Neural progenitor cell (in vitro differentiated cells): Measurements from ENCODE around the gene SYMPK. TPM values are rescaled to one million over a fixed set of nuclear protein-coding genes. Genes with fewer than 3 reads are reported as not detected.
A peak's percentile ranks its signal among the peaks of the same experiment; 100 is the strongest.

Source experiments
- DNase-seq: peaks from one replicate; pipeline ENCODE4 v3.0.0-alpha.2; 2016; ENCODE audit warnings: low spot score
- H2AFZ ChIP-seq: fragments of 200-600 bp; sonication (generic); replicated peaks from 2 replicates; pipeline ENCODE4 v1.6.1; 2016; ENCODE audit warnings: antibody characterized with exemption
- H3F3A ChIP-seq: fragments of 200-600 bp; sonication (generic); 2 replicates; pipeline ENCODE4 v1.6.1; 2016; ENCODE audit warnings: antibody characterized with exemption, low read depth
- H3K27ac ChIP-seq: fragments of 200-600 bp; sonication (generic); 2 replicates; pipeline ENCODE4 v1.5.1; 2016; ENCODE audit warnings: mild to moderate bottlenecking
- H3K27me3 ChIP-seq: fragments of 200-600 bp; sonication (generic); 2 replicates; pipeline ENCODE4 v1.6.1; 2016; ENCODE audit warnings: mild to moderate bottlenecking, moderate library complexity
- H3K36me3 ChIP-seq: fragments of 200-600 bp; sonication (generic); 2 replicates; pipeline ENCODE4 v1.5.1; 2016
- H3K4me1 ChIP-seq: fragments of 200-600 bp; sonication (generic); 2 replicates; pipeline ENCODE4 v1.6.1; 2016; ENCODE audit warnings: mixed run types
- H3K4me2 ChIP-seq: fragments of 200-600 bp; sonication (generic); 2 replicates; pipeline ENCODE4 v1.6.1; 2016
- H3K4me3 ChIP-seq: fragments of 200-600 bp; sonication (generic); 2 replicates; pipeline ENCODE4 v1.5.1; 2016
- H3K79me2 ChIP-seq: fragments of 200-600 bp; sonication (generic); 2 replicates; pipeline ENCODE4 v1.6.1; 2016; ENCODE audit warnings: low read depth
- H3K9ac ChIP-seq: fragments of 200-600 bp; sonication (generic); 2 replicates; pipeline ENCODE4 v1.6.1; 2016
- H3K9me3 ChIP-seq: fragments of 200-600 bp; sonication (generic); 2 replicates; pipeline ENCODE4 v1.5.1; 2016; ENCODE audit warnings: low read depth
- H4K20me1 ChIP-seq: fragments of 200-600 bp; sonication (generic); 2 replicates; pipeline ENCODE4 v1.6.1; 2016; ENCODE audit warnings: low read depth
- H3K27ac Mint-ChIP-seq: 3 replicates; pipeline ENCODE4 v1.8.0; 2021; ENCODE audit warnings: mixed read lengths
- H3K27me3 Mint-ChIP-seq: 2 replicates; pipeline ENCODE4 v1.8.0; 2022; ENCODE audit warnings: low read depth, mild to moderate bottlenecking, inconsistent platforms, moderate library complexity, mixed read lengths; ENCODE audit not compliant: insufficient read depth
- H3K36me3 Mint-ChIP-seq: 3 replicates; pipeline ENCODE4 v1.8.0; 2021; ENCODE audit warnings: mixed read lengths
- H3K4me1 Mint-ChIP-seq: 3 replicates; pipeline ENCODE4 v1.8.0; 2021; ENCODE audit warnings: mixed read lengths
- H3K4me3 Mint-ChIP-seq: 3 replicates; pipeline ENCODE4 v1.8.0; 2021; ENCODE audit warnings: mild to moderate bottlenecking, moderate library complexity, mixed read lengths
- H3K9me3 Mint-ChIP-seq: 3 replicates; pipeline ENCODE4 v1.8.0; 2020; ENCODE audit warnings: mixed read lengths
- CTCF ChIP-seq: fragments of 200-600 bp; sonication (generic); IDR thresholded peaks from 2 replicates; pipeline ENCODE4 v1.5.1; 2017; ENCODE audit warnings: antibody characterized with exemption, mild to moderate bottlenecking
- EZH2 ChIP-seq: fragments of 200-600 bp; sonication (generic); IDR thresholded peaks from 2 replicates; pipeline ENCODE4 v1.6.1; 2017; ENCODE audit warnings: antibody characterized with exemption, mild to moderate bottlenecking, moderate library complexity
- EZH2phosphoT487 ChIP-seq: fragments of 200-600 bp; sonication (generic); IDR thresholded peaks from 2 replicates; pipeline ENCODE4 v1.6.1; 2017; ENCODE audit warnings: antibody characterized with exemption
- total RNA-seq: library from RNA; depleted of rRNA; stranded (reverse); fragments of >200 nt; gene quantifications from 2 replicates; pipeline ENCODE4 v1.2.3, GENCODE V29; 2015; ENCODE audit warnings: low replicate concordance

Gene SYMPK
- total RNA-seq, 1 donor from 2014 or later, result 38.3 TPM

DNA sequence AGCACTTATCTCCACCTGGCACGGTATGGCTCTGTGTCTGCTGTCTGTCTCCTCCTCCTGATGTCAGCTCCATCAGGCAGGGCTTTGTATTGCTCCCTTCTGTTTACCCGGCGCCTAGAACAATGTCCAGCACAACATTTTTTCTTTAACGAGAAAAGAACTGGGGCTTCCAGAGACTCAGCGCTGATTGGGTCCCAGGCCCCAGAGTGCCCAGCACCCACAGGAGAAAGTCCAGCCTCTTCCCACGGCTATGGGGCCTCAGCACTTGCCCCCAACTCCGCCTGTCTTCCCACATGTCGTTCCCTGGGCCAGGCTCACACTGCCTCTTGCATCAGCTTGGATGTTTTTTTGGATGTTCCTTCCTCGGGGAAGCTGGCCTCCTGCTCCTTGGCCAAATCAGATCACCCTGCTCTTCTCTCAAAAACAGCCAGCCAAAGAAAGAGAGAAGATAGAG, 32.6 kb upstream of the SYMPK start:
- peak overlapping the region; percentile 20 for H3K9ac ChIP-seq
- TF ChIP-seq EZH2phosphoT487 (no peak), EZH2 (no peak), CTCF (no peak)
- H3K4me3 Mint-ChIP-seq, result no peak overlapping the region

GRCh38 chr19:45890877-45891276, 27.9 kb upstream of the SYMPK start:
- Histone ChIP-seq H3K27me3 (no peaks in the 10 kb centered on the region), H3K9ac (no peak overlapping the region), H2AFZ (no peak overlapping the region), H3K4me2 (no peak overlapping the region), H3K4me1 (no peaks in the 10 kb centered on the region), H4K20me1 (no peaks in the 10 kb centered on the region), H3K27ac (no peak overlapping the region), H3K4me3 (no peak overlapping the region), H3F3A (peaks cover 20% of the 10 kb centered on the region), H3K36me3 (no peaks in the 10 kb centered on the region), H3K9me3 (no peaks in the 10 kb centered on the region), H3K79me2 (no peaks in the 10 kb centered on the region)
- Mint-ChIP-seq H3K27me3 (peaks cover 8% of the 10 kb centered on the region), H3K27ac (no peak overlapping the region), H3K9me3 (no peaks in the 10 kb centered on the region), H3K4me1 (peaks cover 11% of the 10 kb centered on the region), H3K36me3 (peaks cover 8% of the 10 kb centered on the region), H3K4me3 (no peak overlapping the region)
- TF ChIP-seq EZH2, result no peak
- no peak for TF ChIP-seq CTCF
- no peak for TF ChIP-seq EZH2phosphoT487
- DNase-seq, result no peak

More for the DNA sequence above, 32.6 kb upstream of the SYMPK start:
- no peak overlapping the region for H3K27ac ChIP-seq
- H3K4me2 ChIP-seq, result no peak overlapping the region
- H3F3A ChIP-seq, result peaks cover 7% of the 10 kb centered on the region
- no peak overlapping the region for H3K27ac Mint-ChIP-seq
- H2AFZ ChIP-seq, result no peak overlapping the region
- H4K20me1 ChIP-seq, result peaks cover 13% of the 10 kb centered on the region
- H3K4me1 Mint-ChIP-seq, result peaks cover 1% of the 10 kb centered on the region
- peaks cover 3% of the 10 kb centered on the region for H3K27me3 Mint-ChIP-seq
- DNase-seq, result no peak
- peaks cover 18% of the 10 kb centered on the region for H3K36me3 Mint-ChIP-seq
- H3K9me3 ChIP-seq, result no peaks in the 10 kb centered on the region
- peaks cover 9% of the 10 kb centered on the region for H3K27me3 ChIP-seq
- H3K9me3 Mint-ChIP-seq, result no peaks in the 10 kb centered on the region
- no peak overlapping the region for H3K4me3 ChIP-seq
- H3K36me3 ChIP-seq, result no peaks in the 10 kb centered on the region
- H3K79me2 ChIP-seq, result no peaks in the 10 kb centered on the region
- no peaks in the 10 kb centered on the region for H3K4me1 ChIP-seq

DNA sequence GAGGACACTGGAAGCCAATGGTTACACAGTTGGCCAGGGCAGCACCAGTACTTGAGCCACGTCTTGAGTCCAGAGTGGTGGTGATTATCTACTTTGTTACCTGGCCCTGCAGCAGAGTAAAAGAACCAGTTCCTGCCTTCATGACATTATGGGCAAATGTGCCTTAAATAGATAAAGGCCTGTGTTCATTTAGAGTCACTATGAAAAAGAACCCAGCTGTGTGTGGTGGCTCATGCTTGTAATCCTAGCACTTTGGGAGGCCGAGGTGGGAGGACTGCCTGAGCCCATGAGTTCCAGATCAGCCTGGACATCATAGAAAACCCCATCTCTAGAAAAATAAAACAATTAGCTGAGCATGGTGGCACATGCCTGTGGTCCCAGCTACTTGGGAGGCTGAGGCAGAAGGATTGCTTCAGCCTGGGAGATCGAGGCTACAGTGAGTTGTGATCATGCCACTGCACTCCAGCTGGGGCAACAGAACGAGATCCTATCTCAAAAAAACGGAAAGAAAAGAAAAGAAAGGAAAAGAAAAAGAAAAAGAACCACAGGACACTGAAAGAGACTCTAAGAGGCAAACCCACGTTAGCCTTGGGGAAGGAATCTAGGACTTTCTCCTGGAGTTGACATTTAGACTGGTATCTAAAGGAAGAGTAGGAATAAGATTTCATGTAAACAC, 26.4 kb upstream of the SYMPK start:
- Histone ChIP-seq H3K4me1 (peaks cover 6% of the 10 kb centered on the region), H3K9me3 (no peaks in the 10 kb centered on the region), H3F3A (peaks cover 31% of the 10 kb centered on the region), H3K4me3 (no peak overlapping the region), H4K20me1 (peaks cover 13% of the 10 kb centered on the region), H3K27ac (no peak overlapping the region), H2AFZ (no peak overlapping the region), H3K36me3 (no peaks in the 10 kb centered on the region), H3K4me2 (no peak overlapping the region), H3K9ac (no peak overlapping the region), H3K27me3 (no peaks in the 10 kb centered on the region), H3K79me2 (peaks cover 13% of the 10 kb centered on the region)
- TF ChIP-seq CTCF (no peak), EZH2phosphoT487 (no peak), EZH2 (no peak)
- no peaks in the 10 kb centered on the region for H3K9me3 Mint-ChIP-seq
- no peak overlapping the region for H3K4me3 Mint-ChIP-seq
- no peak for DNase-seq
- H3K27ac Mint-ChIP-seq, result no peak overlapping the region
- H3K27me3 Mint-ChIP-seq, result peaks cover 8% of the 10 kb centered on the region
- H3K36me3 Mint-ChIP-seq, result peaks cover 4% of the 10 kb centered on the region
- peaks cover 16% of the 10 kb centered on the region for H3K4me1 Mint-ChIP-seq
